NB4 (cell line): ENCODE data around the gene SYTL2.

Experiments
- DNase-seq: peaks from one replicate; pipeline ENCODE4 v3.0.0; 2010; ENCODE audit warnings: low read depth
- H3K4me3 ChIP-seq: one replicate; pipeline ENCODE4 v1.5.1; 2011; ENCODE audit warnings: mild to moderate bottlenecking, low read depth, low read length, moderate library complexity
- MYC ChIP-seq: IDR thresholded peaks from 2 replicates; pipeline ENCODE4 v1.6.1; 2011; ENCODE audit warnings: low read depth, low read length
- POLR2A ChIP-seq: IDR thresholded peaks from 2 replicates; pipeline ENCODE4 v1.6.1; 2011; ENCODE audit warnings: mild to moderate bottlenecking; ENCODE audit not compliant: insufficient read length; ENCODE audit errors: extremely low read depth
- TF ChIP-seq, protein P1 (sequence below): IDR thresholded peaks from 2 replicates; pipeline ENCODE4 v1.6.1; 2011; ENCODE audit warnings: low read depth, low read length
- TF ChIP-seq, protein P2 (sequence below): IDR thresholded peaks from one replicate; pipeline ENCODE4 v1.5.1; 2012; ENCODE audit warnings: low read depth, low read length

The SYTL2 gene

DNA sequence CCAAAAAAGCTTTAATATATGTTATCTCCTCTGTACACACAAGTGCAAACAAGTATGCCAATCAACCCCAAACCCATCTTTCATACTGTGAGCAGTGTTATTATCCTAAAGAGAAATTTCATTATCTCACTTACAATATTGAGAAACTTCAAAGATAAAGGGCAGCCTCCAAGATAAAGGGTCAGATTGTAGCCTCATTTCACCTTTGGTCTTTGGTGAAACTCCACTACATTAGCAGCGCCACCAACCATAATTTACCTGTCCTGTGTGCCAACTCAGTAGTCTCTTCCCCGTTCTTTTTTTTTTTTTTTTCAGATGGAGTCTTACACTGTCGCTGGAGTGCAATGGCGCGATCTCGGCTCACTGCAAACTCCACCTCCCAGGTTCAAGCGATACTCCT lies 9.4 kb downstream of the SYTL2 start:
- H3K4me3 ChIP-seq = no peak overlapping the region
- DNase-seq = no peak
- TF ChIP-seq MYC (no peak), POLR2A (no peak)
- TF ChIP-seq, protein P1, sequence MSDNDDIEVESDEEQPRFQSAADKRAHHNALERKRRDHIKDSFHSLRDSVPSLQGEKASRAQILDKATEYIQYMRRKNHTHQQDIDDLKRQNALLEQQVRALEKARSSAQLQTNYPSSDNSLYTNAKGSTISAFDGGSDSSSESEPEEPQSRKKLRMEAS = no peak
- TF ChIP-seq, protein P2, sequence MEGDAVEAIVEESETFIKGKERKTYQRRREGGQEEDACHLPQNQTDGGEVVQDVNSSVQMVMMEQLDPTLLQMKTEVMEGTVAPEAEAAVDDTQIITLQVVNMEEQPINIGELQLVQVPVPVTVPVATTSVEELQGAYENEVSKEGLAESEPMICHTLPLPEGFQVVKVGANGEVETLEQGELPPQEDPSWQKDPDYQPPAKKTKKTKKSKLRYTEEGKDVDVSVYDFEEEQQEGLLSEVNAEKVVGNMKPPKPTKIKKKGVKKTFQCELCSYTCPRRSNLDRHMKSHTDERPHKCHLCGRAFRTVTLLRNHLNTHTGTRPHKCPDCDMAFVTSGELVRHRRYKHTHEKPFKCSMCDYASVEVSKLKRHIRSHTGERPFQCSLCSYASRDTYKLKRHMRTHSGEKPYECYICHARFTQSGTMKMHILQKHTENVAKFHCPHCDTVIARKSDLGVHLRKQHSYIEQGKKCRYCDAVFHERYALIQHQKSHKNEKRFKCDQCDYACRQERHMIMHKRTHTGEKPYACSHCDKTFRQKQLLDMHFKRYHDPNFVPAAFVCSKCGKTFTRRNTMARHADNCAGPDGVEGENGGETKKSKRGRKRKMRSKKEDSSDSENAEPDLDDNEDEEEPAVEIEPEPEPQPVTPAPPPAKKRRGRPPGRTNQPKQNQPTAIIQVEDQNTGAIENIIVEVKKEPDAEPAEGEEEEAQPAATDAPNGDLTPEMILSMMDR = no peak

DNA sequence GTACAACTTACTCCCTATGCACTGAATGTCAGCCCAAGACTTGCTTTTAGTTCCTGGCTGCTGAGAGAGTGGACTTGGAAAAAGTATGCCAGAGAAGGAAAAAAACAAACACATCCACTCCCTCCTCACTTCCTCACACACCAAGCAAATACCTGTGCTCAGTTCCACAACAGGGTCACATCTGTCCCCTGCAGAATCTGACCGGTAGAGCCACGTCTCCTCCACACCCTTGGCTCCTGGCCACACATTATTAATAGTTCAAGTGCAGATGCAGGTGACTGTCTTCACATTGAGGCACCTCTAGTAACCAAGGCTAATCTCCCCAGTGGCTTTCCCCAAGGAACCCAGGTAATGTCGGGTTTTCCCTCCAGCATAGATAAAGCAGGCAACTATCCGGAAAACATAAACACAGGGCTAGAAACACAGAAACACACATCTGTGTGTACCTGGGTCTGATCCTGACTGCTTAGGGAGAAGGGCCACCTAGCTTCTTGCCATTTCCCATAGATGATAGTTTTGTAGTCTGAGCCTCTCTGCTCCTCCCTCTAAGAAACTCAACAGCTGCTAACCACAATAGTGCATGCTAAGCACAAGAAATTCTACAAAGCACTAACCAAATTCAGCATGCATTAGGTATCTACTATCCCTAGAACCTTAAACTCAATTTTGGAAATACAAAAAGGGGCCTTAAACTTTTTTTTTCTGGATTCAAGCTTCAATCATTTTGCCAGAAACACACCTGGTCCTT lies 10.2 kb downstream of the SYTL2 start:
- no peak overlapping the region for H3K4me3 ChIP-seq
- TF ChIP-seq POLR2A (no peak), MYC (no peak)
- TF ChIP-seq, protein P2 = no peak
- TF ChIP-seq, protein P1 = no peak
- DNase-seq = no peak

DNA sequence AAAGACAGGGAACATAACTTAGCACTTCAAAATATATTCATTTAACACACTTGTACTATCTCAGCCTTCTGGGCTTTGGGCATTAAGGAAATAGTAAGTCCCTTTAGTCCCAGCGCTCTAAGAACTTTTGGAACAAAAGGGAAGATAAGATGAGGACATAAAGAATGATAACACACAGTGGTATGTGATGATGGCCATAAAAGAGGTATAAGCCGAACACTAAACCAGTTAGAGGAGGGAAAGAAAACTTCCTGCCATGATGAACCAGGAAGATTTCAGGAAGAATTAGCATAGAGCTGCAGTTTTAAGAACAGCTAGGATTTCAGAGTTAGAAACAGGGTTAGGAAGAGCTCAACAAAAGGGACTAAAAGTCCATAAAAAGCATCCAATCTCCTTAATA lies 11.8 kb downstream of the SYTL2 start:
- DNase-seq = no peak
- TF ChIP-seq, protein P2 = no peak
- TF ChIP-seq MYC = no peak
- TF ChIP-seq, protein P1 = no peak
- TF ChIP-seq POLR2A = no peak
- H3K4me3 ChIP-seq = no peak overlapping the region

DNA sequence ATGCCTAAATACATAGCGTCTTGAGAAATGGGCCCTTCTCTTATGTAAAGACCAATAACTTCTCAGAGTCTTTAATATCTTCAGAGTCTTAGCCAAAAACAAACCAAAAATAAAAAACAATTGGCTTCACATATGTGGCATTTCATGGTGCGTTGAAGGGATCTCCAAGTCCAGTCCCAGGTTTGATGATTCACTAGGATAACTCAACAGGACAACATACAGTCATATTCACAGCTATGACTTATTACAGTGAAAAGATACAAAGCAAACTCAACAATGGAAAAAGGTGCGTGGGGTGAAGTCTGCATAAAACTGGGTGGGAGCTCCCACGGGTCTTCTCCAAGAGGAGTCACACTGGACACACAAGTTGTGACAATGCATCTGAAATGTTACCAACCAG lies 12.6 kb downstream of the SYTL2 start:
- DNase-seq = no peak
- TF ChIP-seq, protein P1 = no peak
- no peak for TF ChIP-seq MYC
- no peak for TF ChIP-seq POLR2A
- TF ChIP-seq, protein P2 = no peak
- H3K4me3 ChIP-seq = no peak overlapping the region

DNA sequence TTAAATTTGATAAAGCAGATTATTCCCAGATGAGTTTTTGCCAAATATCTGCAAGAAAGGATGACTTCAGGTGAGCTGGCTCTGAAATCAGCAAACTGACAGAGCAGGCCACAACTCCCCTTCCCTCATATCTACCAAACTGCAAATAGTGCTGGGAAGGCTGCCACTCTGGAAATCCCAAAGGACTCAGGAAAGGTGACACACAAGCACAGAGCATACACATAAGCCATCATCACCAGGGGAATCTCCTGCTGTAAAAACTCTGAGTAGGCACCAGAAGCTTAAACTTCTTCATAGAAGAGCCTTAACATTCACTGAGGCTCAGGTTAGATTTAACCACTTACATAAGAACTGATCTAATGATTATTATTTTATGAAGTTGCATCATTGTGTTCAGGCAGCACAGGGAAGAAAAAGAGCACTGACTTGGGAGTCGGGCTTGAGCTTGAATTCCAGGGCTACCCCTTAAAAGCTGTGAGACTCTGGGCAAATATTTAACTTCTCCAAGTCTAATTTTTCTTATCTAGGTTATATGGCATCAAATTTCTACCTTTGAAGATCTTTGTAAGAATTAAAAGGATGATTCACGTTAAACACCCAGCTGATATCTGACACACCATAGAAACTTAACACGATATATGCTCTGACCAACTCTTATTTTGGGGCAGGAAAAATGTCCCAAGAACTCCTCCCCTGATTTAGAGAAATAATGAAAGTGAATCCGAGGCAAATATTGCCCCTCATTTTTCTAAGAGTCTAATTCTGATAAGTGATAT lies 15.0 kb downstream of the SYTL2 start:
- DNase-seq = no peak

More for the DNA sequence above, 15.0 kb downstream of the SYTL2 start:
- H3K4me3 ChIP-seq = no peak overlapping the region
- TF ChIP-seq MYC (no peak), POLR2A (no peak)
- TF ChIP-seq, protein P2 = no peak
- TF ChIP-seq, protein P1 = no peak
